ENCODE measurements around the gene MED25.

DNA sequence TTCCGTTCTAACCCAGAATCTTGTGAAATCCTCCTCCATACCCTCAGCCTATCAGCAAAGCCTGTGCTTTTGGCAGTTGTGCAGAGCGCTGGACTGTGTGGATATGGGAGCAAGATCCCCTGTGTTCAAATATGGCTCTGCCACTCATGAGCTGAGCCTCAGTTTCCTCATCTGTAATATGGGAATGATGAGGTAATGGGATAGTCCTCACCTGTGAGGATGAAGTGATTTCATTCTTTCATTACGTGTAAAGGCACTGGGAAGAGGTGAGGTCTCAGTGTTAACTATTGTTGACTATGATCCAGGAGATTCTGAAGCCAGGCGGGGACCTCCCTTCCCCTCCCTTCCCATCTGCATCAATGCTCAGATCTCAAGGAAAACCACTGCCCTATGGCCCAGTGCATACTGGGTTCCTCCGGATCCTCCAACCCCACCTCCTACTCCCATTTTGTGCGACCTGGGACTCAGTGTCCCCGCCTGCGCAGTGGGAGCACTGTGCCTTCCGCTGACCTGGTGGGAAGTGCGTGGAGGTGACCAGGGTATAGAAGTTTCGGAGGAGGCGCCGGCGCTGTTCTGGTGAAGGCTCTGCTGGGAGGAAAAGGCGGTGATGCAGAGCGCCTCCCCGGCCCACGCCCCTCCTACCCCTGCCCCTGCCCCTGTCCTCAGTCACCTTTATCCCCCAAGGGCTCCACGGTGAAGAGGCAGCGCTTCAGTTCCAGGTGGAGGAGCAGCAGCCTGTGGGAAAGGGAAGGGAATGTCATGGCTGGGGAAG is 10.0 kb upstream of the MED25 start:
- TF ChIP-seq, protein P1, sequence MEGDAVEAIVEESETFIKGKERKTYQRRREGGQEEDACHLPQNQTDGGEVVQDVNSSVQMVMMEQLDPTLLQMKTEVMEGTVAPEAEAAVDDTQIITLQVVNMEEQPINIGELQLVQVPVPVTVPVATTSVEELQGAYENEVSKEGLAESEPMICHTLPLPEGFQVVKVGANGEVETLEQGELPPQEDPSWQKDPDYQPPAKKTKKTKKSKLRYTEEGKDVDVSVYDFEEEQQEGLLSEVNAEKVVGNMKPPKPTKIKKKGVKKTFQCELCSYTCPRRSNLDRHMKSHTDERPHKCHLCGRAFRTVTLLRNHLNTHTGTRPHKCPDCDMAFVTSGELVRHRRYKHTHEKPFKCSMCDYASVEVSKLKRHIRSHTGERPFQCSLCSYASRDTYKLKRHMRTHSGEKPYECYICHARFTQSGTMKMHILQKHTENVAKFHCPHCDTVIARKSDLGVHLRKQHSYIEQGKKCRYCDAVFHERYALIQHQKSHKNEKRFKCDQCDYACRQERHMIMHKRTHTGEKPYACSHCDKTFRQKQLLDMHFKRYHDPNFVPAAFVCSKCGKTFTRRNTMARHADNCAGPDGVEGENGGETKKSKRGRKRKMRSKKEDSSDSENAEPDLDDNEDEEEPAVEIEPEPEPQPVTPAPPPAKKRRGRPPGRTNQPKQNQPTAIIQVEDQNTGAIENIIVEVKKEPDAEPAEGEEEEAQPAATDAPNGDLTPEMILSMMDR (conservative IDR thresholded peaks at IDR 0.05) = no peak
- TF ChIP-seq EZH2 (IDR thresholded peaks at IDR 0.05; ENCODE audit: low read depth) = no peak
